Measurements from ENCODE around the gene UROC1. TPM values are rescaled to one million over a fixed set of nuclear protein-coding genes. Genes with fewer than 3 reads are reported as not detected.

The UROC1 gene
- total RNA-seq, 1 experiment from 2014 or later = not detected

- 0 out of 2 replicates have a peak, but pooled peaks cover 2% of the 10 kb centered on the region for H3K27me3 ChIP-seq (ENCODE audit: insufficient read depth, low read length)
- H3K4me2 ChIP-seq (ENCODE audit: low read length) = no peak overlapping the region
- peaks cover 4 to 13% of the 10 kb centered on the region in 2 experiments; a peak in 2 of 4 replicates for H3K4me1 ChIP-seq (ENCODE audit: control insufficient read depth in 1 of 2, insufficient read depth in 2 of 2, low read length in 2 of 2)
- no peak for ATAC-seq
- intact Hi-C loops (cut with micrococcal nuclease) = loop anchor here (10.0 kb wide), 1 partner anchor 138 kb away; no protein-coding TSS in a partner anchor
- no peaks in the 10 kb centered on the region for H3K9me3 ChIP-seq (ENCODE audit: control insufficient read depth in 1 of 2, insufficient read depth in 1 of 2, low read depth in 1 of 2, low read length in 2 of 2)
- no peak overlapping the region for H3K9ac ChIP-seq (ENCODE audit: low read length)
- H4K20me1 ChIP-seq (ENCODE audit: insufficient read depth) = no peaks in the 10 kb centered on the region
- no peak overlapping the region for H3K27ac ChIP-seq (ENCODE audit: low read depth, low read length)
- H3K36me3 ChIP-seq (ENCODE audit: control insufficient read depth in 1 of 2, insufficient read depth in 2 of 2, low read length in 2 of 2) = no peaks in the 10 kb centered on the region
- H2AFZ ChIP-seq (ENCODE audit: low read depth, low read length, poor library complexity, severe bottlenecking) = no peak overlapping the region
- RAD21 ChIA-PET (ENCODE audit: low non-redundant PET in 1 of 2, low total read pairs in 2 of 2, uncharacterized antibody in 2 of 2, unreplicated experiment in 2 of 2) = no interaction called here
- BruUV-seq (replicated peaks) = no TSS peak
- H3K9me2 ChIP-seq (ENCODE audit: insufficient read depth) = no peaks in the 10 kb centered on the region
- no peak overlapping the region for H3K4me3 ChIP-seq (replicated peaks in 1 of 2; ENCODE audit: low read depth in 1 of 2, low read length in 2 of 2)
- no peaks in the 10 kb centered on the region for H3K79me2 ChIP-seq (ENCODE audit: insufficient read depth, low read length)
- DNase-seq (ENCODE audit: low read depth, low spot score) = no peak
- CTCF ChIA-PET = no interaction called here
- TF ChIP-seq YY1 (IDR thresholded peaks at IDR 0.05; ENCODE audit: extremely low read depth, insufficient replicate concordance, low read depth, low read length) (no peak), EZH2 (IDR thresholded peaks at IDR 0.05) (no peak), ZFX (IDR thresholded peaks at IDR 0.05) (no peak), POLR2AphosphoS5 (IDR thresholded peaks at IDR 0.05; ENCODE audit: low read depth, low read length) (no peak), EZH2phosphoT487 (IDR thresholded peaks at IDR 0.05; ENCODE audit: borderline replicate concordance) (no peak)
- TF ChIP-seq, protein P1, sequence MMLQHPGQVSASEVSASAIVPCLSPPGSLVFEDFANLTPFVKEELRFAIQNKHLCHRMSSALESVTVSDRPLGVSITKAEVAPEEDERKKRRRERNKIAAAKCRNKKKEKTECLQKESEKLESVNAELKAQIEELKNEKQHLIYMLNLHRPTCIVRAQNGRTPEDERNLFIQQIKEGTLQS (IDR thresholded peaks at IDR 0.05) = no peak
- POLR2A ChIA-PET = no interaction called here
Observed at GRCh38 chr3:126526668-126527005, 9.1 kb upstream of the UROC1 start.

DNA sequence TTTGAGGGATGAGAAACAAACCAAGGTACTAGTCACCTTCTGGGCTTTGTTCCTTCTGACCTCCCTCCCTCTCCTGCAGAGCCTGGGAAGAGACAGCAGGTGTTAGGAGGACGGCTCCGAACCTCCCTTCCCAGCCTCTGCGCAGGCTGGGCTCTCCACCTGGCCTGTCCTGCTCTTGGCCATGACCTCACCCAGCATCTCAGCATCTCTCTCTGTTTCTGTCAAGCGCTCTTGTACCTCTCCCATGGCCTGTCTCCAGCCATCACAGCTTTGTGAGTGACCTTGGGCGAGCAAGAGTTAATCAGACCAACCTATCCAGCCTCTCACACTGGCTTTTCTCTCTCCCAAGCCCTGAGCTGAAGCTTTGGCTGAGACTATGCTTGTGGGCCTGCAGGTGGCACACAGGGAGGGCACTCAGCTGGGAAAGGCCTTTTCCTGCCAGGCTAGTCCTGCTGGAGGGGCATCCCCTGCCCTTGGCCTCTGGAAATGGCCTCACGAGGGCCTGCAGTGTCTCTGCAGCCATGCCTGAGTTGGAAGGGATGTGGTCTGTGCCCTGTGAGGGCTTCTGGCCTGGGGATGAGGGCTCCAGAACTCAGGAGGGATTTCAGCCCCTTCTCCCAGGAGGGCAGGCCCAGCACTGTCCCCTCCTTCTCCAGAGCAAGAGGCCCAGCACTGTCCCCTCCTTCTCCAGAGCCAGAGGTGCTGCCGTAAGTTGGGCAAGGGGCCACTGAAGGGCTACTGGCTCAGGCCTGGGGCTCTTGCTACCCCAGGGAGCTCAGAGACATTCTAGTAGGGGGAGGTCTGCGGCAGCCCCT is 8.5 kb upstream of the UROC1 start:
- TF ChIP-seq TCF7L2 (IDR thresholded peaks at IDR 0.05; ENCODE audit: borderline replicate concordance, extremely low read depth, insufficient read depth, insufficient read length) (no peak), CEBPB (IDR thresholded peaks at IDR 0.05; ENCODE audit: low read depth) (no peak), EGR1 (IDR thresholded peaks at IDR 0.05; ENCODE audit: low read depth) (no peak), REST (IDR thresholded peaks at IDR 0.05; ENCODE audit: low read depth) (no peak), POLR2AphosphoS5 (IDR thresholded peaks at IDR 0.05; ENCODE audit: low read depth, low read length) (no peak), ZNF274 (IDR thresholded peaks at IDR 0.05; ENCODE audit: low read depth, low read length) (no peak), ELF1 (IDR thresholded peaks at IDR 0.05; ENCODE audit: borderline replicate concordance, low read depth) (no peak), EZH2phosphoT487 (IDR thresholded peaks at IDR 0.05; ENCODE audit: borderline replicate concordance) (no peak), JUND (IDR thresholded peaks at IDR 0.05) (no peak)
- TF ChIP-seq, protein P1 (IDR thresholded peaks at IDR 0.05) = no peak
- no peak overlapping the region for H3K27ac ChIP-seq (ENCODE audit: low read depth, low read length)
- DNase-seq (ENCODE audit: low read depth, low spot score) (no peak), ATAC-seq (no peak)
- POLR2A ChIA-PET = no interaction called here
- no peaks in the 10 kb centered on the region for H3K9me3 ChIP-seq (ENCODE audit: control insufficient read depth in 1 of 2, insufficient read depth in 1 of 2, low read depth in 1 of 2, low read length in 2 of 2)
- no peak overlapping the region for H2AFZ ChIP-seq (ENCODE audit: low read depth, low read length, poor library complexity, severe bottlenecking)
- no peak overlapping the region for H3K4me2 ChIP-seq (ENCODE audit: low read length)
- no peak overlapping the region for H3K4me3 ChIP-seq (replicated peaks in 1 of 2; ENCODE audit: low read depth in 1 of 2, low read length in 2 of 2)
- H3K79me2 ChIP-seq (ENCODE audit: insufficient read depth, low read length) = no peaks in the 10 kb centered on the region
- no peaks in the 10 kb centered on the region for H4K20me1 ChIP-seq (ENCODE audit: insufficient read depth)
- RAD21 ChIA-PET (ENCODE audit: low non-redundant PET in 1 of 2, low total read pairs in 2 of 2, uncharacterized antibody in 2 of 2, unreplicated experiment in 2 of 2) = no interaction called here
- peaks cover 4 to 13% of the 10 kb centered on the region in 2 experiments; a peak in 2 of 4 replicates for H3K4me1 ChIP-seq (ENCODE audit: control insufficient read depth in 1 of 2, insufficient read depth in 2 of 2, low read length in 2 of 2)
- no TSS peak for BruUV-seq (replicated peaks)
- CTCF ChIA-PET = no interaction called here
- H3K9ac ChIP-seq (ENCODE audit: low read length) = no peak overlapping the region
- intact Hi-C loops (cut with micrococcal nuclease) = loop anchor here (10.0 kb wide), 1 partner anchor 139 kb away; no protein-coding TSS in a partner anchor
- no peaks in the 10 kb centered on the region for H3K9me2 ChIP-seq (ENCODE audit: insufficient read depth)
- no peaks in the 10 kb centered on the region for H3K36me3 ChIP-seq (ENCODE audit: control insufficient read depth in 1 of 2, insufficient read depth in 2 of 2, low read length in 2 of 2)
- H3K27me3 ChIP-seq (ENCODE audit: insufficient read depth, low read length) = no peaks in the 10 kb centered on the region

Data from HCT116 (cell line).